NCI-H510A treated with DMSO at 0.1 percent for 48 hours (cell line): ENCODE data around the gene NXPE1.

Experiments
- DNase-seq: peaks from one replicate; lab custom pipeline; 2025; lab: John Stamatoyannopoulos, UW

Gene NXPE1

GRCh38 chr11:114562166-114562916 lies 2.7 kb upstream of the NXPE1 start:
- no peak for DNase-seq

DNA sequence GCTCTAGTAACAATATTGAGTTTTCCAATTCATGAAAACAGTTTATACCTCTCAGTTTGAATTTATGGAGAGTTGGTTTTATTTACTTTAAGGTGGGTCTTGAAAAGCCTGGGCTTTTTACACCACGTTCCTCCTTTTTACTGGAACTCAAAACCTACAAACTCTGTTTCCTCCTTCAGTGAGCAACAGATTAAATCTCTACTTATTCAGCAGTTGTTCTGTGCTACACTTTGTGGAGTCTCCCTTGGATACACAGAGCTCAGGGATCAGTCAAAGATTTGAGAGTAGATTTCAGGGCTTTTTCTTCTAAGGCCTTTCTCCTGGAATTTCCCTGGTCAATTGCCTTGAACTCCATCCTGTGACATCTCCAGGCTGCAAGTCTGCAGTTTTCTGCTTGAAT lies 3.5 kb downstream of the NXPE1 start:
- no peak for DNase-seq

GRCh38 chr11:114553642-114554041 lies 6.0 kb downstream of the NXPE1 start:
- no peak for DNase-seq

GRCh38 chr11:114551060-114551459 lies 8.6 kb downstream of the NXPE1 start:
- no peak for DNase-seq

GRCh38 chr11:114525682-114526081 lies 34.0 kb downstream of the NXPE1 start:
- no peak for DNase-seq

DNA sequence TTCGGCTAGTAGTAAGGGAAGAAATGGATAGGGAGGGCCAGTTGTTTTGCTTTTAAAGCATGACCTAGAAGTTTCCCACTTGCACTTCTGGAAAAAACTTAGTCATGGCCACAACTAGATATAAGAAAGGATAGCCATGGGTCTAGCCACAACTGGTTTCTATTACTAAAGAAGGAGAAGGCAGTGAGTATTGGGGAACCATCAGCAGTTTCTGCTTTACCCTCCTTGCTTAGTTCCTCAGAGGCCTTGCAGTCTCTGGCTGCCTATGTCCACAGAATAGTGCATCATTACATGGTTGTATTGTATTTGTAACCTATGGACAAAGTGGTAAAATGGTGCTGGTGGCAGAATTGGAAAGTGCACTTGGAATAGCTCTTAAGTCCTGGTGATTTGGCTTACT lies 35.6 kb downstream of the NXPE1 start:
- no peak for DNase-seq

- no peak for DNase-seq
Measured at GRCh38 chr11:114522818-114523217, 36.9 kb downstream of the NXPE1 start.

- no peak for DNase-seq
Measured at GRCh38 chr11:114511538-114511937, 48.1 kb downstream of the NXPE1 start.

- no peak for DNase-seq
Measured at GRCh38 chr11:114511079-114511478, 48.6 kb downstream of the NXPE1 start.

GRCh38 chr11:114501901-114502300 lies 57.8 kb downstream of the NXPE1 start:
- DNase-seq, result no peak

DNA sequence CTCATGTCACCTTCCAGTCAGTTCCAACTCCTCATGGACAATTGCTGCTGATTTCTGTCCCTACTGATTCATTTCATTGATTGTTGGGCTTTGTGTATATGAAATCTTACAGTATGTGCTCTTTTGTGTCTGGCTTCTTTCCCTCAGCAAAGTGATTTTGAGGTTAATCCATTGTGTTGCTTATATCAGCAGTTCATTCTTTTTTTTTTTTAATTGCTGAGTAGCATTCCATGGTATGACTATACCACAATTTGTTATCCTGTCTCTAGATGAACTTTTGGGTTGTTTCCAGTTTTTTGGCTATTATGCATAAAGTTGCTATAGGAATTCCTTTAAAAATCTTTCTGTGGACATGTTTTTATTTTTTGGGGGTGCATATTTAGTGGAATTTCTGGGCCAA lies 59.9 kb downstream of the NXPE1 start:
- no peak for DNase-seq

- DNase-seq, result no peak
Measured at GRCh38 chr11:114496915-114497314, 62.8 kb downstream of the NXPE1 start.

DNA sequence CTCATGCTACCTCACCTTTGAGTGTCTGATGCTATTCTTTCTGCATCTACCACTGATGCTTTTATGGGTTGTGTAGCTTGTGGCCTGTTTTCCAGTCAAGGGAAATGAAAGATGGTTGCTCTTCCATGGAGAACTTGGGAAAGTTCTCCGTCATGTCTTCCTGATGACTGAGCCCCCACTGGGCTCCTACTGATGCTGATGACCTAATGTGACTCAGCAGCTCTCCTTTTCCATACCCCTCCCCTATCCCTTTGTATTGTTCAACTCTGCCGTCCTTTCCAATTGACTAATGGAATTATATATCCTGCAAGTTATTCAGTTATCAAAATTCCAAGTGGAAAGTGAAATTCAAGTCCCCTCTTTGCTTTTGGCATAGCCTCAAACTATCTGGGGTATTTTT lies 75.8 kb downstream of the NXPE1 start:
- DNase-seq, result no peak

GRCh38 chr11:114482114-114482513 lies 77.6 kb downstream of the NXPE1 start:
- DNase-seq, result no peak

GRCh38 chr11:114479331-114479730 lies 80.3 kb downstream of the NXPE1 start:
- DNase-seq, result no peak

- DNase-seq, result no peak
Measured at GRCh38 chr11:114478768-114479167, 80.9 kb downstream of the NXPE1 start.

DNA sequence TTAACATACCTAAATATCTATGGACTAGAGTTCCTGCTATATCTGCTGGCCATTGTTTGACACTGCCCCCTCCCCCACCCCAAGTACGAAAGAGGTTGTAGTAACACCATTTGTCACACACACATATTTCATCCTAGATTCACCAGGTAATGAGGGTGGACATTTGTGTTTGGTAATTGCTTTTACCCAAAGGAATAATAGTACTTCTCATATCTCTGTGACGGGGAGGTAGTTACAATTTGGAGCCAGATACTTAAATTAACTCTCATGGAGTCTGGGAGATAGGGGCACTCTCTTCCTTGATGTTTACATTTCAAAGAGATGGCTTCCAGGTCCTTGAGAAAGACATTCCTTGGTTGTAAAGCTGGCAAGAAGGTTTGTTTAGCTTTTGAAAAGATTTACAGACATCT lies 81.7 kb downstream of the NXPE1 start:
- DNase-seq, result no peak

GRCh38 chr11:114472661-114473060 lies 87.0 kb downstream of the NXPE1 start:
- no peak for DNase-seq
